Right cardiac atrium (tissue), 5 donors: ENCODE results near the gene TEPSIN. TPM values are rescaled to one million over a fixed set of nuclear protein-coding genes. Genes with fewer than 3 reads are reported as not detected.

ENCODE experiments used
- ATAC-seq, 2 donors: fragments of 200-7000 bp; cut with Tn5 transposase; one replicate each; pipeline versions ENCODE4 v1.8.0 to v1.9.1; 2020; ENCODE audit warnings: moderate library complexity in 2 of 2, mild to moderate bottlenecking in 1 of 2
- DNase-seq, 3 donors: peaks; one replicate each; pipeline ENCODE4 v3.0.0-alpha.2; 2020
- H3K27ac ChIP-seq: one replicate; pipeline ENCODE4 v1.5.1; 2013; ENCODE audit warnings: mild to moderate bottlenecking, low read length, control low read depth, moderate library complexity
- H3K27me3 ChIP-seq: one replicate; pipeline ENCODE4 v1.6.1; 2013; ENCODE audit not compliant: control insufficient read depth, insufficient read depth
- H3K4me1 ChIP-seq: one replicate; pipeline ENCODE4 v1.6.1; 2013; ENCODE audit warnings: low read length; ENCODE audit not compliant: control insufficient read depth, insufficient read depth
- H3K4me3 ChIP-seq: one replicate; pipeline ENCODE4 v1.5.1; 2013; ENCODE audit warnings: low read length, control low read depth
- H3K9me3 ChIP-seq: one replicate; pipeline ENCODE4 v1.6.1; 2013; ENCODE audit warnings: low read length; ENCODE audit not compliant: control insufficient read depth
- WGBS: extraction: QIAGEN DNeasy Blood & Tissue Kit; methylation state at CpG from one replicate; pipeline ENCODE4 v1.1.7; 2013; 5-methylcytosine and 5-hydroxymethylcytosine counted together
- intact Hi-C, 4 donors: fragments of 100-400 bp; cut with DNase I; formaldehyde crosslinking; loops; one replicate each; pipeline versions ENCODE4 v1.11.0 to v1.14.0; 2022 to 2023
- polyA plus RNA-seq: library from polyadenylated mRNA; stranded (reverse); fragments of 200-250 nt; gene quantifications from one replicate; pipeline ENCODE4 v1.2.3, GENCODE V29; 2013
- total RNA-seq, 4 donors: library from RNA; stranded (reverse); fragmentation: NEBNext Ultra II Directional; extraction: Animal tissue kit (Norgen Biotek cat#: 25700); gene quantifications; one replicate each; pipeline ENCODE4 v1.2.1, GENCODE V29; 2021
- donor health status: healthy with polysubstance abuse.
- donor health status: DM: no; HTN: yes; CAD: no.
- donor health status: DM: no; HTN: no; CAD: no.
- donor health status: DM: no; HTN: yes; CAD: no; lungs with severe emphysema.
- donor health status: DM: yes; HTN: yes; CAD: no.

Gene TEPSIN
- total and polyA plus RNA-seq, 5 donors, result 12.5 to 17.7 (median 13.2) TPM

DNA sequence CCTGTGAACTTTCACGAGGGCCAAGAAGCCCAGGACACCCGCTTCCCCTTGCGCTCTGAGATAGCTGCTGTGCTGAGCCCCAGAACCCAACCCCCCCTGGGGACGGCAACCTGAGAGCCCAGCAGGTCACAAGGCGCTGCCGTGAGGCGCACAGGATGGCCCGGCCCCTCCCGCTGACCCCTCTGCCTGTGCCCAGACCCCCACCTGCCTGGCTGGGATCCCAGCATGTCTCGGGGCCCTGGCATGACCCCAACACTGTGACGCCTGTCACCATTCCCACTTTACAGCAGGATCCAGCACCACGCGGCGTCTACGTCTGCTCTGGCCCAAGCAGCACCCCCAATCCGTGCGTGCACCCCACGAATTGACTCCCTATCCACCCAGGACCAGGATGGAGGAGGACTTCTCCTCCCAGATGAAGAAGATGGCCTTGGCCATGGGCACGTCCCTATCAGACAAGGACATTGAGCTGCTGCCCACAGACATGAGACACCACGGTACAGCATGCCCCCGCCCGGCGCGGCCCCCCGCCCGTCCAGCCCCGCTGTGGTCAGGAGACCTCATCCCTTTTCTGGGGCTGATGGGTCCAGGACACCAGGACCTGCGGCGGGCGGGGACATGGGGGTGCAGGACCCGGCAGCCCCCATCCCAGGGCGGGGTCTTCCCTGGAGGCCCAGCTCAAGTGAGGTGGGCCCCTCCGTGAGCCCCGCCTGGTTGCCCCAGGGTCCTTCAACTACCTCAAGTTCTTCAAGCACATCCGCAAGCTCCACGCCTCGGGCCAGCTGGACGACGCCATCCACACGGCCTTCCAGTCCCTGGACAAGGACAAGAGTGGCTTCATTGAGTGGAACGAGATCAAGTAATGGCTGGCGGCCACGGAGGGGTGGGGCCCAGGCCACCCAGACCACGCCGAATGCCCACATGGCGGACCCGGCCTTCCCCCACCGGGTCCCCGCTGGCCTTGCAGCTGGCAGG is 57.7 kb downstream of the TEPSIN start:
- no peaks in the 10 kb centered on the region for H3K9me3 ChIP-seq
- no peaks in the 10 kb centered on the region for H3K4me1 ChIP-seq
- no peak overlapping the region for H3K27ac ChIP-seq
- WGBS, result 93% methylated on average over 49 of the region's 49 CpGs
- DNase-seq, result peak in 2 of 3 donors; percentile 43 to 57
- no peak for ATAC-seq
- H3K4me3 ChIP-seq, result no peak overlapping the region
- intact Hi-C loops, result no loop called here
- no peaks in the 10 kb centered on the region for H3K27me3 ChIP-seq

DNA sequence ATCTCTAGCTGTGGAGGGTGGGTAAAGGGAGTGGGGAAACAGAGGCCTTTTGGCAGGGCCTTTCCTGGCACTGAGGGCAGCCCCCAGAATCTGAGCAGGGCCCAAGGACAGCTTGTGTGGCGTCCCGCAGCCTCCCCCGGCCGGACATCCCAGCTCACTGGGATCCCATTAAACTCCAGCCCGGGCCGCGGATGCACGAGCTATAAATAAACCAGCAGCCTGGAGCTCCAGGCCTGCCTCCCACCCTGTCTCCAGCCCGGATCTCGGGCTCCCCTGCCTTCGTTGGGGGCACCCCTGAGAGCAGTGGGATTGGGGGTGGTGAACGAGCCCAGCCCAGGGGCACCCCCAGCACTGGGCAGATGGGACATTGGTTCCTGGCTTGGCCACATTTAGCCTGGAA is 59.0 kb downstream of the TEPSIN start:
- WGBS, result 32% methylated on average over 12 of the region's 12 CpGs
- Histone ChIP-seq H3K4me1 (no peaks in the 10 kb centered on the region), H3K27ac (no peak overlapping the region), H3K4me3 (no peak overlapping the region), H3K27me3 (no peaks in the 10 kb centered on the region), H3K9me3 (no peaks in the 10 kb centered on the region)
- intact Hi-C loops, result no loop called here
- peak in 1 of 2 donors; percentile 14 for ATAC-seq
- DNase-seq, result peak in 2 of 3 donors; percentile 49 to 53

DNA sequence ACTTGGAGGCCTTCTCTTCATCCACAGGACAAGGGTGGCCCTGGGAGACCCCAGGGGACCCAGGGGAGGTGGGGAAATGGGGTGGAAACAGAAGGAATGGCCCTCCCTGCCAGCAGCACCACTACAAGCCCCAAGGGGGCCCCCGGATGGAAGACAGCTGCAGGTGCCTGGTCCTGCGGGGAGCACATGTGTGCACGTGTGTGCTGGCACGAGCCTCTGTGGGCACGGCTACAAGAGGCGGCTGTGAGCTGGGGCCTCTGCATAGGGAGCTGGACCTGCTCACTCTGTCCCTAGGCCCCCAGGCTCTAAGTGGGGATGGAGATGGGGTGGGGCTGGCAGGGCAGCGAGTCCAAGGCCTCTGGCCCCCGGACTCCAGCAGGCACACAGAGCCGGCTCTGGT is 59.6 kb downstream of the TEPSIN start:
- ATAC-seq (no peak), DNase-seq (no peak)
- 74% methylated on average over 9 of the region's 9 CpGs for WGBS
- Histone ChIP-seq H3K27me3 (no peaks in the 10 kb centered on the region), H3K27ac (no peak overlapping the region), H3K9me3 (no peaks in the 10 kb centered on the region), H3K4me1 (no peaks in the 10 kb centered on the region), H3K4me3 (no peak overlapping the region)
- intact Hi-C loops, result no loop called here

Other genes starting within 250 kb of the TEPSIN start
- 10 to 100 TPM; 18.4 to 22.5 (median 19.7) TPM for gene CHMP6, start 247.2 kb downstream of the TEPSIN start, total RNA-seq
- gene CHMP6, start 247.2 kb downstream of the TEPSIN start, polyA plus RNA-seq, result 24.6 TPM
- gene BAIAP2, start 203.9 kb downstream of the TEPSIN start, total RNA-seq, result 10 to 100 TPM; 20.5 to 39.5 (median 33.8) TPM
- 31.8 TPM for gene BAIAP2, start 203.9 kb downstream of the TEPSIN start, polyA plus RNA-seq
- not detected for gene PVALEF, start 73.5 kb downstream of the TEPSIN start, total RNA-seq
- gene PVALEF, start 73.5 kb downstream of the TEPSIN start, polyA plus RNA-seq, result not detected
- gene AATK, start 72.8 kb downstream of the TEPSIN start, total RNA-seq, result 10 to 100 TPM in 3 of 4 donors, 1 to 10 TPM in 1; 8.6 to 15.4 (median 12.6) TPM
- gene AATK, start 72.8 kb downstream of the TEPSIN start, polyA plus RNA-seq, result 10.4 TPM
- 1 to 10 TPM; 4.6 to 5.9 (median 5.2) TPM for gene CEP131, start 16.1 kb downstream of the TEPSIN start, total RNA-seq
- 7.4 TPM for gene CEP131, start 16.1 kb downstream of the TEPSIN start, polyA plus RNA-seq
- gene NDUFAF8, start 263 bp upstream of the TEPSIN start, total RNA-seq, result 10 to 100 TPM; 51.5 to 75.4 (median 62.5) TPM
- gene NDUFAF8, start 263 bp upstream of the TEPSIN start, polyA plus RNA-seq, result 55.0 TPM
- gene SLC38A10, start 56.3 kb upstream of the TEPSIN start, total RNA-seq, result 10 to 100 TPM; 50.8 to 63.9 (median 53.5) TPM
- 61.5 TPM for gene SLC38A10, start 56.3 kb upstream of the TEPSIN start, polyA plus RNA-seq
- gene BAHCC1, start 156.4 kb upstream of the TEPSIN start, total RNA-seq, result 10 to 100 TPM in 2 of 4 donors, 1 to 10 TPM in 2; 8.3 to 12.8 (median 9.4) TPM
- 8.7 TPM for gene BAHCC1, start 156.4 kb upstream of the TEPSIN start, polyA plus RNA-seq